Neural progenitor cell (in vitro differentiated cells): ENCODE data around the gene FAM204A. TPM values are rescaled to one million over a fixed set of nuclear protein-coding genes. Genes with fewer than 3 reads are reported as not detected.

ENCODE experiments used
- DNase-seq: peaks from one replicate; pipeline ENCODE4 v3.0.0-alpha.2; 2016; ENCODE audit warnings: low spot score
- H2AFZ ChIP-seq: fragments of 200-600 bp; sonication (generic); replicated peaks from 2 replicates; pipeline ENCODE4 v1.6.1; 2016; ENCODE audit warnings: antibody characterized with exemption
- H3F3A ChIP-seq: fragments of 200-600 bp; sonication (generic); 2 replicates; pipeline ENCODE4 v1.6.1; 2016; ENCODE audit warnings: antibody characterized with exemption, low read depth
- H3K27ac ChIP-seq: fragments of 200-600 bp; sonication (generic); 2 replicates; pipeline ENCODE4 v1.5.1; 2016; ENCODE audit warnings: mild to moderate bottlenecking
- H3K27me3 ChIP-seq: fragments of 200-600 bp; sonication (generic); 2 replicates; pipeline ENCODE4 v1.6.1; 2016; ENCODE audit warnings: mild to moderate bottlenecking, moderate library complexity
- H3K36me3 ChIP-seq: fragments of 200-600 bp; sonication (generic); 2 replicates; pipeline ENCODE4 v1.5.1; 2016
- H3K4me1 ChIP-seq: fragments of 200-600 bp; sonication (generic); 2 replicates; pipeline ENCODE4 v1.6.1; 2016; ENCODE audit warnings: mixed run types
- H3K4me2 ChIP-seq: fragments of 200-600 bp; sonication (generic); 2 replicates; pipeline ENCODE4 v1.6.1; 2016
- H3K4me3 ChIP-seq: fragments of 200-600 bp; sonication (generic); 2 replicates; pipeline ENCODE4 v1.5.1; 2016
- H3K79me2 ChIP-seq: fragments of 200-600 bp; sonication (generic); 2 replicates; pipeline ENCODE4 v1.6.1; 2016; ENCODE audit warnings: low read depth
- H3K9ac ChIP-seq: fragments of 200-600 bp; sonication (generic); 2 replicates; pipeline ENCODE4 v1.6.1; 2016
- H3K9me3 ChIP-seq: fragments of 200-600 bp; sonication (generic); 2 replicates; pipeline ENCODE4 v1.5.1; 2016; ENCODE audit warnings: low read depth
- H4K20me1 ChIP-seq: fragments of 200-600 bp; sonication (generic); 2 replicates; pipeline ENCODE4 v1.6.1; 2016; ENCODE audit warnings: low read depth
- H3K27ac Mint-ChIP-seq: 3 replicates; pipeline ENCODE4 v1.8.0; 2021; ENCODE audit warnings: mixed read lengths
- H3K27me3 Mint-ChIP-seq: 2 replicates; pipeline ENCODE4 v1.8.0; 2022; ENCODE audit warnings: low read depth, mild to moderate bottlenecking, inconsistent platforms, moderate library complexity, mixed read lengths; ENCODE audit not compliant: insufficient read depth
- H3K36me3 Mint-ChIP-seq: 3 replicates; pipeline ENCODE4 v1.8.0; 2021; ENCODE audit warnings: mixed read lengths
- H3K4me1 Mint-ChIP-seq: 3 replicates; pipeline ENCODE4 v1.8.0; 2021; ENCODE audit warnings: mixed read lengths
- H3K4me3 Mint-ChIP-seq: 3 replicates; pipeline ENCODE4 v1.8.0; 2021; ENCODE audit warnings: mild to moderate bottlenecking, moderate library complexity, mixed read lengths
- H3K9me3 Mint-ChIP-seq: 3 replicates; pipeline ENCODE4 v1.8.0; 2020; ENCODE audit warnings: mixed read lengths
- CTCF ChIP-seq: fragments of 200-600 bp; sonication (generic); IDR thresholded peaks from 2 replicates; pipeline ENCODE4 v1.5.1; 2017; ENCODE audit warnings: antibody characterized with exemption, mild to moderate bottlenecking
- EZH2 ChIP-seq: fragments of 200-600 bp; sonication (generic); IDR thresholded peaks from 2 replicates; pipeline ENCODE4 v1.6.1; 2017; ENCODE audit warnings: antibody characterized with exemption, mild to moderate bottlenecking, moderate library complexity
- EZH2phosphoT487 ChIP-seq: fragments of 200-600 bp; sonication (generic); IDR thresholded peaks from 2 replicates; pipeline ENCODE4 v1.6.1; 2017; ENCODE audit warnings: antibody characterized with exemption
- total RNA-seq: library from RNA; depleted of rRNA; stranded (reverse); fragments of >200 nt; gene quantifications from 2 replicates; pipeline ENCODE4 v1.2.3, GENCODE V29; 2015; ENCODE audit warnings: low replicate concordance

FAM204A gene
- total RNA-seq, 1 donor from 2014 or later, result 77.7 TPM

GRCh38 chr10:118253397-118253796 lies 88.7 kb downstream of the FAM204A start:
- H3K9ac ChIP-seq, result no peak overlapping the region
- H2AFZ ChIP-seq, result no peak overlapping the region
- TF ChIP-seq EZH2 (no peak), CTCF (no peak), EZH2phosphoT487 (no peak)
- Mint-ChIP-seq H3K9me3 (no peaks in the 10 kb centered on the region), H3K36me3 (no peaks in the 10 kb centered on the region), H3K27me3 (peaks cover 12% of the 10 kb centered on the region), H3K4me3 (no peak overlapping the region), H3K27ac (no peak overlapping the region), H3K4me1 (peaks cover 40% of the 10 kb centered on the region)
- no peak overlapping the region for H3K4me3 ChIP-seq
- no peaks in the 10 kb centered on the region for H3K79me2 ChIP-seq
- H3K27me3 ChIP-seq, result peaks cover 23% of the 10 kb centered on the region
- H3K4me2 ChIP-seq, result no peak overlapping the region
- peaks cover 62% of the 10 kb centered on the region for H3K4me1 ChIP-seq
- no peaks in the 10 kb centered on the region for H3K9me3 ChIP-seq
- H3K36me3 ChIP-seq, result no peaks in the 10 kb centered on the region
- peaks cover 25% of the 10 kb centered on the region for H3F3A ChIP-seq
- H4K20me1 ChIP-seq, result peaks cover 3% of the 10 kb centered on the region
- DNase-seq, result no peak
- no peak overlapping the region for H3K27ac ChIP-seq

GRCh38 chr10:118251791-118252190 lies 90.3 kb downstream of the FAM204A start:
- H3K36me3 Mint-ChIP-seq, result no peaks in the 10 kb centered on the region
- H3F3A ChIP-seq, result peaks cover 20% of the 10 kb centered on the region

GRCh38 chr10:118249714-118250113 lies 92.4 kb downstream of the FAM204A start:
- Histone ChIP-seq H3K9ac (no peak overlapping the region), H3K36me3 (no peaks in the 10 kb centered on the region), H3K4me3 (no peak overlapping the region), H3K4me2 (no peak overlapping the region), H3K9me3 (no peaks in the 10 kb centered on the region), H3K27ac (no peak overlapping the region), H3F3A (peaks cover 32% of the 10 kb centered on the region), H4K20me1 (no peaks in the 10 kb centered on the region), H3K27me3 (peaks cover 10% of the 10 kb centered on the region), H3K4me1 (peaks cover 53% of the 10 kb centered on the region), H3K79me2 (no peaks in the 10 kb centered on the region), H2AFZ (no peak overlapping the region)
- peaks cover 9% of the 10 kb centered on the region for H3K27me3 Mint-ChIP-seq
- peaks cover 18% of the 10 kb centered on the region for H3K4me1 Mint-ChIP-seq
- H3K4me3 Mint-ChIP-seq, result no peak overlapping the region
- no peaks in the 10 kb centered on the region for H3K36me3 Mint-ChIP-seq
- DNase-seq, result no peak
- no peak overlapping the region for H3K27ac Mint-ChIP-seq
- no peak for TF ChIP-seq EZH2
- TF ChIP-seq CTCF, result no peak
- no peak for TF ChIP-seq EZH2phosphoT487
- peaks cover 3% of the 10 kb centered on the region for H3K9me3 Mint-ChIP-seq

More at GRCh38 chr10:118251791-118252190, 90.3 kb downstream of the FAM204A start:
- Histone ChIP-seq H3K27ac (no peak overlapping the region), H4K20me1 (no peaks in the 10 kb centered on the region), H3K36me3 (no peaks in the 10 kb centered on the region), H3K27me3 (peaks cover 13% of the 10 kb centered on the region), H3K4me1 (peaks cover 56% of the 10 kb centered on the region), H3K79me2 (no peaks in the 10 kb centered on the region), H3K9ac (no peak overlapping the region), H2AFZ (no peak overlapping the region), H3K4me3 (no peak overlapping the region), H3K4me2 (no peak overlapping the region), H3K9me3 (no peaks in the 10 kb centered on the region)
- Mint-ChIP-seq H3K27ac (no peak overlapping the region), H3K4me1 (peaks cover 31% of the 10 kb centered on the region), H3K9me3 (no peaks in the 10 kb centered on the region), H3K4me3 (no peak overlapping the region), H3K27me3 (peaks cover 12% of the 10 kb centered on the region)
- no peak for DNase-seq
- no peak for TF ChIP-seq CTCF
